Ishikawa (cell line): ENCODE data around the gene ACADS.

Experiments
- CEBPB ChIP-seq: IDR thresholded peaks from 2 replicates; pipeline ENCODE4 v1.6.1; 2012
- CREB1 ChIP-seq: IDR thresholded peaks from 2 replicates; pipeline ENCODE4 v1.6.1; 2012; ENCODE audit warnings: low read depth
- EGR1 ChIP-seq: IDR thresholded peaks from 2 replicates; pipeline ENCODE4 v1.6.1; 2012
- EP300 ChIP-seq: IDR thresholded peaks from 2 replicates; pipeline ENCODE4 v1.6.1; 2012; ENCODE audit warnings: borderline replicate concordance
- FOXM1 ChIP-seq: IDR thresholded peaks from 2 replicates; pipeline ENCODE4 v1.6.1; 2012; ENCODE audit warnings: low read depth, borderline replicate concordance
- MAX ChIP-seq: IDR thresholded peaks from 2 replicates; pipeline ENCODE4 v1.6.1; 2012
- NFIC ChIP-seq: IDR thresholded peaks from 2 replicates; pipeline ENCODE4 v1.6.1; 2012
- RAD21 ChIP-seq: IDR thresholded peaks from 2 replicates; pipeline ENCODE4 v1.6.1; 2012; ENCODE audit warnings: low read depth
- REST ChIP-seq: IDR thresholded peaks from 2 replicates; pipeline ENCODE4 v1.6.1; 2012; ENCODE audit warnings: low read depth, mild to moderate bottlenecking
- TAF1 ChIP-seq: IDR thresholded peaks from 2 replicates; pipeline ENCODE4 v1.6.1; 2012; ENCODE audit warnings: low read depth, mild to moderate bottlenecking
- TCF12 ChIP-seq: IDR thresholded peaks from 2 replicates; pipeline ENCODE4 v1.6.1; 2012; ENCODE audit warnings: low read depth
- TEAD4 ChIP-seq: IDR thresholded peaks from 2 replicates; pipeline ENCODE4 v1.6.1; 2012
- USF1 ChIP-seq: IDR thresholded peaks from 2 replicates; pipeline ENCODE4 v1.6.1; 2012
- YY1 ChIP-seq: IDR thresholded peaks from 2 replicates; pipeline ENCODE4 v1.6.1; 2012; ENCODE audit warnings: low read depth
- ZBTB7A ChIP-seq: IDR thresholded peaks from 2 replicates; pipeline ENCODE4 v1.6.1; 2012; ENCODE audit warnings: low read depth

Gene ACADS

GRCh38 chr12:120720234-120720986, 5.2 kb upstream of the ACADS start:
- TF ChIP-seq EGR1 (no peak), TEAD4 (no peak), MAX (no peak), CREB1 (no peak), ZBTB7A (no peak)

- TF ChIP-seq ZBTB7A (no peak), TCF12 (no peak), RAD21 (no peak), USF1 (no peak), EP300 (no peak), YY1 (no peak), EGR1 (no peak), CREB1 (no peak), FOXM1 (no peak), REST (no peak), MAX (no peak), TEAD4 (no peak)
These were observed 4.4 kb upstream of the ACADS start for GRCh38 chr12:120720987-120721801.

- TF ChIP-seq YY1, result no peak
These were observed 3.8 kb upstream of the ACADS start for GRCh38 chr12:120721866-120722265.

- TF ChIP-seq TEAD4 (no peak), MAX (no peak), TCF12 (no peak), NFIC (no peak), CREB1 (no peak), ZBTB7A (no peak), YY1 (no peak)
These were observed 2.8 kb upstream of the ACADS start for GRCh38 chr12:120722784-120723183.

GRCh38 chr12:120724720-120725119, 906 bp upstream of the ACADS start:
- TF ChIP-seq CEBPB (no peak), ZBTB7A (no peak), USF1 (no peak), FOXM1 (no peak), CREB1 (no peak), TEAD4 (no peak), TCF12 (no peak), RAD21 (no peak), EP300 (no peak), MAX (no peak), EGR1 (no peak), NFIC (no peak), YY1 (no peak), REST (no peak)

GRCh38 chr12:120725151-120725658, 421 bp upstream of the ACADS start:
- TF ChIP-seq CEBPB, result no peak
- no peak for TF ChIP-seq REST
- TF ChIP-seq MAX, result no peak
- no peak for TF ChIP-seq TCF12
- no peak for TF ChIP-seq CREB1
- no peak for TF ChIP-seq USF1
- no peak for TF ChIP-seq TAF1
- TF ChIP-seq FOXM1, result no peak
- no peak for TF ChIP-seq NFIC
- no peak for TF ChIP-seq EP300
- TF ChIP-seq EGR1, result no peak
- no peak for TF ChIP-seq ZBTB7A
- no peak for TF ChIP-seq RAD21
- TF ChIP-seq TEAD4, result no peak
- no peak for TF ChIP-seq YY1
